Measurements from ENCODE around the gene ADAMTS17.

Gene ADAMTS17

DNA sequence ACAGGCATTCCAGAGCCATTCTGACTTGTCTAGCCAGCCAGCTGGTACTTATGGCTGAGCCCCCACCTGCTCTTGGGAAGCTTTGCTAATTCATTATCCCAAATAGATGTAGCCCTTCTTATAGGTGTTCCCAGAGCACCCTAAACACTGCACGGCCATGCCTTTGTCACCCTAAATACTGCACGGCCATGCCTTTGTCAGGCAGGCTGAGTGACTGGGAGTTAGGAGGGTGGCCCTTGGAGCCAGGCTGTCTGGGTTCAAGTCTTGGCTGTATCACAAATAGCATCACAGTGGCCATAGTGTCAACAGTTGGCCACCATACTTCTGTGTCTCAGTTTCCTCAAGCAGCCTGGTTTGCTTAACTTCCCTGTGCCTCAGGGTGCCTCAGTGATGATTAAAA lies 292.3 kb downstream of the ADAMTS17 start:
- TF ChIP-seq, protein P1, sequence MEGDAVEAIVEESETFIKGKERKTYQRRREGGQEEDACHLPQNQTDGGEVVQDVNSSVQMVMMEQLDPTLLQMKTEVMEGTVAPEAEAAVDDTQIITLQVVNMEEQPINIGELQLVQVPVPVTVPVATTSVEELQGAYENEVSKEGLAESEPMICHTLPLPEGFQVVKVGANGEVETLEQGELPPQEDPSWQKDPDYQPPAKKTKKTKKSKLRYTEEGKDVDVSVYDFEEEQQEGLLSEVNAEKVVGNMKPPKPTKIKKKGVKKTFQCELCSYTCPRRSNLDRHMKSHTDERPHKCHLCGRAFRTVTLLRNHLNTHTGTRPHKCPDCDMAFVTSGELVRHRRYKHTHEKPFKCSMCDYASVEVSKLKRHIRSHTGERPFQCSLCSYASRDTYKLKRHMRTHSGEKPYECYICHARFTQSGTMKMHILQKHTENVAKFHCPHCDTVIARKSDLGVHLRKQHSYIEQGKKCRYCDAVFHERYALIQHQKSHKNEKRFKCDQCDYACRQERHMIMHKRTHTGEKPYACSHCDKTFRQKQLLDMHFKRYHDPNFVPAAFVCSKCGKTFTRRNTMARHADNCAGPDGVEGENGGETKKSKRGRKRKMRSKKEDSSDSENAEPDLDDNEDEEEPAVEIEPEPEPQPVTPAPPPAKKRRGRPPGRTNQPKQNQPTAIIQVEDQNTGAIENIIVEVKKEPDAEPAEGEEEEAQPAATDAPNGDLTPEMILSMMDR (IDR thresholded peaks at IDR 0.05; ENCODE audit: borderline replicate concordance, control extremely low read depth, extremely low read depth, insufficient read depth, missing control alignments) = no peak
- in situ Hi-C loops (cut with MboI; ENCODE audit: low sequenced_read_pairs, unreplicated experiment) = no loop called here
- DNase-seq (ENCODE audit: low spot score) = no peak

DNA sequence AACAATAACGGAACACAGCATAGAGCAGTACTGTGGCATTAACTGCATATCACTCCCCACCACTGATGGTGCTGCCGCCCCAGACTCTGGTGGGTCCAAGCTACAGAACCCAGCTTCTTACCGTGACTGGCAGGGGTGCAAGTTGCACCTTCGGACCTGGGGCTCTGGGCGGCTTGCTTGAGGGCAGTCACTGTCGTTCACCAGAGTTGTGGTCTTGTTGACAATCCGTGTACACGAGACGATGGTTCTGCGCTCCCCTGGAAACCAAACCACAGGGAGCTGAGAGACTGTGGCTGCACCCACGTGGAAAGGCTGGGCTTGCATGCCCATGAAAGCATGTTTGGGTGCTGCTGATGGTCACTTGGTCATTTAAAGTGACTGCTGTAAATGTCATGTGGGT lies 293.0 kb downstream of the ADAMTS17 start:
- TF ChIP-seq, protein P1 (IDR thresholded peaks at IDR 0.05; ENCODE audit: borderline replicate concordance, control extremely low read depth, extremely low read depth, insufficient read depth, missing control alignments) = no peak
- no peak for DNase-seq (ENCODE audit: low spot score)
- in situ Hi-C loops (cut with MboI; ENCODE audit: low sequenced_read_pairs, unreplicated experiment) = no loop called here

- in situ Hi-C loops (cut with MboI; ENCODE audit: low sequenced_read_pairs, unreplicated experiment) = no loop called here
- no peak for DNase-seq (ENCODE audit: low spot score)
- TF ChIP-seq, protein P1 (IDR thresholded peaks at IDR 0.05; ENCODE audit: borderline replicate concordance, control extremely low read depth, extremely low read depth, insufficient read depth, missing control alignments) = no peak
Measured at GRCh38 chr15:100043692-100044091, 298.1 kb downstream of the ADAMTS17 start.

- in situ Hi-C loops (cut with MboI; ENCODE audit: low sequenced_read_pairs, unreplicated experiment) = no loop called here
- DNase-seq (ENCODE audit: low spot score) = no peak
- TF ChIP-seq, protein P1 (IDR thresholded peaks at IDR 0.05; ENCODE audit: borderline replicate concordance, control extremely low read depth, extremely low read depth, insufficient read depth, missing control alignments) = no peak
Measured at GRCh38 chr15:100043068-100043641, 298.6 kb downstream of the ADAMTS17 start.

GRCh38 chr15:100042558-100042957 lies 299.2 kb downstream of the ADAMTS17 start:
- no peak for DNase-seq (ENCODE audit: low spot score)
- in situ Hi-C loops (cut with MboI; ENCODE audit: low sequenced_read_pairs, unreplicated experiment) = no loop called here
- TF ChIP-seq, protein P1 (IDR thresholded peaks at IDR 0.05; ENCODE audit: borderline replicate concordance, control extremely low read depth, extremely low read depth, insufficient read depth, missing control alignments) = no peak

- TF ChIP-seq, protein P1 (IDR thresholded peaks at IDR 0.05; ENCODE audit: borderline replicate concordance, control extremely low read depth, extremely low read depth, insufficient read depth, missing control alignments) = no peak
- no peak for DNase-seq (ENCODE audit: low spot score)
Measured at GRCh38 chr15:100041127-100041828, 300.5 kb downstream of the ADAMTS17 start.

More at GRCh38 chr15:100041127-100041828, 300.5 kb downstream of the ADAMTS17 start:
- in situ Hi-C loops (cut with MboI; ENCODE audit: low sequenced_read_pairs, unreplicated experiment) = no loop called here

All from GM13976 (cell line).